IMR-90 (cell line): ENCODE results near the gene LSM12. TPM values are rescaled to one million over a fixed set of nuclear protein-coding genes. Genes with fewer than 3 reads are reported as not detected.

ENCODE experiments used
- ATAC-seq: fragments of 200-7000 bp; cut with Tn5 transposase; 2 replicates; pipeline ENCODE4 v1.9.1; 2020; ENCODE audit warnings: low read depth, mild to moderate bottlenecking, moderate library complexity
- BruUV-seq: library from RNA; stranded (reverse); fragments of 400-500 nt; replicated peaks from 2 replicates; lab custom pipeline; 2021; lab: Mats Ljungman, UMichigan
- CTCF ChIA-PET: fragments of 300-600 bp; formaldehyde crosslinking; extraction: SDS; loops from one replicate; lab custom pipeline; 2021; ENCODE audit warnings: antibody characterized with exemption; lab: Yijun Ruan, JAX
- POLR2A ChIA-PET: fragments of 300-600 bp; sonication (Branson Sonifier 250); formaldehyde crosslinking; loops from one replicate; lab custom pipeline; 2022; ENCODE audit warnings: antibody characterized with exemption; ENCODE audit not compliant: unreplicated experiment; lab: Charles Lee
- DNase-seq: peaks from one replicate; pipeline ENCODE4 v3.0.0; 2013
- H2AFZ ChIP-seq: replicated peaks from 2 replicates; pipeline ENCODE3; 2013; ENCODE audit warnings: low read length, mild to moderate bottlenecking; ENCODE audit not compliant: poor library complexity
- H2AK5ac ChIP-seq: 2 replicates; pipeline ENCODE4 v1.6.1; 2013; ENCODE audit warnings: low read depth, low read length, inconsistent platforms
- H2AK9ac ChIP-seq: replicated peaks from 2 replicates; pipeline ENCODE3; 2013; ENCODE audit warnings: mild to moderate bottlenecking, low read depth, low read length, moderate library complexity; ENCODE audit not compliant: poor library complexity
- H2BK120ac ChIP-seq: 2 replicates; pipeline ENCODE4 v1.6.1; 2013; ENCODE audit warnings: low read depth, low read length, inconsistent platforms
- H2BK15ac ChIP-seq: 3 replicates; pipeline ENCODE4 v1.6.1; 2013; ENCODE audit warnings: low read depth, low read length, inconsistent platforms
- H2BK20ac ChIP-seq: 2 replicates; pipeline ENCODE4 v1.6.1; 2013; ENCODE audit warnings: low read depth, mild to moderate bottlenecking, inconsistent platforms, low read length, moderate library complexity
- H2BK5ac ChIP-seq: 2 replicates; pipeline ENCODE4 v1.6.1; 2013; ENCODE audit warnings: mild to moderate bottlenecking, low read depth, low read length, inconsistent platforms; ENCODE audit not compliant: poor library complexity, severe bottlenecking
- H3K14ac ChIP-seq: replicated peaks from 2 replicates; pipeline ENCODE4 v1.6.1; 2013; ENCODE audit warnings: low read depth, low read length, inconsistent platforms
- H3K18ac ChIP-seq: 2 replicates; pipeline ENCODE4 v1.6.1; 2013; ENCODE audit warnings: low read depth, low read length, control low read depth
- H3K23ac ChIP-seq: 2 replicates; pipeline ENCODE4 v1.6.1; 2013; ENCODE audit warnings: low read depth, low read length, inconsistent platforms
- H3K27ac ChIP-seq: 2 replicates; pipeline ENCODE4 v1.5.1; 2013; ENCODE audit warnings: mild to moderate bottlenecking, control low read depth, low read length; ENCODE audit not compliant: insufficient read depth
- H3K27me3 ChIP-seq: 2 replicates; pipeline ENCODE4 v1.6.1; 2013; ENCODE audit warnings: low read length; ENCODE audit not compliant: control insufficient read depth, insufficient read depth
- H3K36me3 ChIP-seq: 2 replicates; pipeline ENCODE4 v1.6.1; 2013; ENCODE audit warnings: low read length, mixed read lengths; ENCODE audit not compliant: control insufficient read depth, insufficient read depth
- H3K4ac ChIP-seq: 2 replicates; pipeline ENCODE4 v1.6.1; 2013; ENCODE audit warnings: low read depth, low read length, inconsistent platforms
- H3K4me1 ChIP-seq: 2 replicates; pipeline ENCODE4 v1.6.1; 2013; ENCODE audit warnings: low read length, mixed read lengths; ENCODE audit not compliant: control insufficient read depth, insufficient read depth
- H3K4me2 ChIP-seq: 2 replicates; pipeline ENCODE4 v1.6.1; 2013; ENCODE audit warnings: low read depth, mild to moderate bottlenecking, control low read depth, low read length, moderate library complexity
- H3K4me3 ChIP-seq: 2 replicates; pipeline ENCODE4 v1.5.1; 2013; ENCODE audit warnings: low read depth, mild to moderate bottlenecking, control low read depth, low read length, moderate library complexity; ENCODE audit not compliant: insufficient read depth
- H3K56ac ChIP-seq: 2 replicates; pipeline ENCODE4 v1.6.1; 2013; ENCODE audit warnings: low read length, inconsistent platforms; ENCODE audit not compliant: insufficient read depth; ENCODE audit errors: extremely low read depth
- H3K79me1 ChIP-seq, 2 experiments: 2 replicates each; pipeline ENCODE4 v1.6.1; 2013; ENCODE audit warnings: low read length in 2 of 2, inconsistent platforms in 1 of 2, low read depth in 1 of 2
- H3K9ac ChIP-seq: 2 replicates; pipeline ENCODE4 v1.6.1; 2013; ENCODE audit warnings: low read depth, low read length, control low read depth
- H3K9me1 ChIP-seq: 2 replicates; pipeline ENCODE4 v1.6.1; 2013; ENCODE audit warnings: low read length, inconsistent platforms; ENCODE audit not compliant: insufficient read depth
- H3K9me3 ChIP-seq: 2 replicates; pipeline ENCODE4 v1.6.1; 2013; ENCODE audit warnings: low read length; ENCODE audit not compliant: control insufficient read depth, insufficient read depth
- H4K20me1 ChIP-seq: 2 replicates; pipeline ENCODE4 v1.6.1; 2013; ENCODE audit warnings: low read length, inconsistent platforms; ENCODE audit not compliant: insufficient read depth
- H4K5ac ChIP-seq: 2 replicates; pipeline ENCODE4 v1.6.1; 2013; ENCODE audit warnings: mild to moderate bottlenecking, low read depth, low read length, control low read depth
- H4K8ac ChIP-seq, 2 experiments: 2 replicates each; pipeline ENCODE4 v1.6.1; 2013; ENCODE audit warnings: low read depth in 2 of 2, low read length in 2 of 2, control low read depth in 1 of 2, inconsistent platforms in 1 of 2
- H4K91ac ChIP-seq: 2 replicates; pipeline ENCODE4 v1.6.1; 2013; ENCODE audit warnings: low read depth, low read length, inconsistent platforms; ENCODE audit not compliant: insufficient read depth
- BHLHE40 ChIP-seq: fragments of 150-350 bp; IDR thresholded peaks from 2 replicates; pipeline ENCODE4 v1.6.1; 2016; ENCODE audit warnings: mild to moderate bottlenecking, low read depth, low read length
- CEBPB ChIP-seq: IDR thresholded peaks from 2 replicates; pipeline ENCODE4 v1.6.1; 2012; ENCODE audit warnings: low read depth, low read length, improper control_type of control experiment
- CHD1 ChIP-seq: IDR thresholded peaks from 2 replicates; pipeline ENCODE4 v1.6.1; 2012; ENCODE audit warnings: low read depth, low read length, improper control_type of control experiment
- CTCF ChIP-seq: conservative IDR thresholded peaks from 2 replicates; pipeline ENCODE4 v1.5.1; 2012; ENCODE audit warnings: mild to moderate bottlenecking, low read depth, low read length, improper control_type of control experiment
- MXI1 ChIP-seq: IDR thresholded peaks from 2 replicates; pipeline ENCODE4 v1.6.1; 2012; ENCODE audit warnings: low read depth, mild to moderate bottlenecking, low read length, moderate library complexity, borderline replicate concordance
- RAD21 ChIP-seq: IDR thresholded peaks from 2 replicates; pipeline ENCODE4 v1.6.1; 2012; ENCODE audit warnings: low read length, improper control_type of control experiment
- RCOR1 ChIP-seq: IDR thresholded peaks from 2 replicates; pipeline ENCODE4 v1.6.1; 2012; ENCODE audit warnings: mild to moderate bottlenecking, low read length, improper control_type of control experiment; ENCODE audit not compliant: insufficient replicate concordance
- WGBS, 2 experiments: methylation state at CpG; one replicate each; pipeline versions ENCODE4 v1.1.5 to v1.1.7; 2013; ENCODE audit warnings: missing lambda C conversion rate in 2 of 2; ENCODE audit not compliant: insufficient read length in 1 of 2; ENCODE audit errors: extremely low coverage in 2 of 2; 5-methylcytosine and 5-hydroxymethylcytosine counted together
- dilution Hi-C: fragments of 300-500 bp; cut with HindIII; formaldehyde crosslinking; loops from one replicate; pipeline ENCODE4 v1.14.3; 2018; ENCODE audit warnings: low sequenced_read_pairs; ENCODE audit not compliant: unreplicated experiment
- in situ Hi-C: fragments of 300-500 bp; cut with MboI; formaldehyde crosslinking; loops from 3 replicates; pipeline ENCODE4 v1.14.3; 2019; ENCODE audit warnings: low sequenced_read_pairs, inconsistent platforms, mixed read lengths
- intact Hi-C: fragments of 100-400 bp; cut with micrococcal nuclease; formaldehyde crosslinking; loops from 2 replicates; pipeline ENCODE4 v1.10.0; 2022
- polyA plus RNA-seq, 3 experiments: library from polyadenylated mRNA; depleted of rRNA; stranded (reverse); fragments of >200 nt; gene quantifications; 2 replicates each; pipeline ENCODE4 v1.2.3, GENCODE V29; 2012; ENCODE audit warnings: low replicate concordance in 1 of 3
- total RNA-seq: library from RNA; depleted of rRNA; stranded (reverse); fragments of >200 nt; gene quantifications from 2 replicates; pipeline ENCODE4 v1.2.3, GENCODE V29; 2012

The LSM12 gene
- total and polyA plus RNA-seq, 2 of the 4 experiments (the other 2 are of a cell fraction), result 38.0 to 41.0 TPM

- no peak overlapping the region for H4K8ac ChIP-seq
- H2BK20ac ChIP-seq, result no peak overlapping the region
- no TSS peak for BruUV-seq
- POLR2A ChIA-PET, result no interaction called here
- peaks cover 17% of the 10 kb centered on the region for H3K9me1 ChIP-seq
- peaks cover 19 to 78% of the 10 kb centered on the region in 2 experiments for H3K79me1 ChIP-seq
- in situ Hi-C loops, result no loop called here
- DNase-seq (no peak), ATAC-seq (no peak)
- H3K4me3 ChIP-seq, result no peak overlapping the region
- H3K4me1 ChIP-seq, result peaks cover 21% of the 10 kb centered on the region
- CTCF ChIA-PET, result no interaction called here
- 76% methylated on average over 2 of the region's 12 CpGs; no CpG with 5 or more reads in 1 of the 2 experiments for WGBS, 2 experiments
- dilution Hi-C loops, result no loop called here
- no peak overlapping the region for H4K91ac ChIP-seq
- peaks cover 49% of the 10 kb centered on the region for H3K36me3 ChIP-seq
- H3K27me3 ChIP-seq, result no peaks in the 10 kb centered on the region
- H4K5ac ChIP-seq, result no peak overlapping the region
- no peak overlapping the region for H3K14ac ChIP-seq
- H2BK15ac ChIP-seq, result no peak overlapping the region
- no peak overlapping the region for H3K9ac ChIP-seq
- no peak overlapping the region for H3K27ac ChIP-seq
- H2AK9ac ChIP-seq, result no peak overlapping the region
- H3K9me3 ChIP-seq, result no peaks in the 10 kb centered on the region
- no peak overlapping the region for H3K18ac ChIP-seq
- H4K20me1 ChIP-seq, result peaks cover 10% of the 10 kb centered on the region; the same call in 1 of the 2 replicates
- H2AK5ac ChIP-seq, result no peak overlapping the region
- no peak overlapping the region for H3K4ac ChIP-seq
- TF ChIP-seq RAD21 (peak; percentile 29; the same call in 1 of the 2 replicates), RCOR1 (no peak), CHD1 (no peak), MXI1 (no peak), CTCF (peak; percentile 29), CEBPB (no peak), BHLHE40 (no peak)
- H3K4me2 ChIP-seq, result no peak overlapping the region
- H3K56ac ChIP-seq, result no peak overlapping the region
- intact Hi-C loops, result no loop called here
- no peak overlapping the region for H2BK5ac ChIP-seq
- no peak overlapping the region for H2BK120ac ChIP-seq
- H3K23ac ChIP-seq, result no peak overlapping the region
- peak overlapping the region; percentile 21 for H2AFZ ChIP-seq
Observed at GRCh38 chr17:44083250-44083849, 16.9 kb upstream of the LSM12 start.
